MCF 10A (cell line): ENCODE data around the gene PNPLA1. TPM values are rescaled to one million over a fixed set of nuclear protein-coding genes. Genes with fewer than 3 reads are reported as not detected.

Experiments
- BruUV-seq: library from RNA; stranded (reverse); fragments of 400-500 nt; replicated peaks from 2 replicates; lab custom pipeline; 2021; lab: Mats Ljungman, UMichigan
- CTCF ChIA-PET: fragments of 300-600 bp; sonication (Branson Sonifier 250); formaldehyde crosslinking; extraction: SDS; loops from one replicate; lab custom pipeline; 2021; ENCODE audit warnings: antibody characterized with exemption, inconsistent platforms; lab: Yijun Ruan, JAX
- POLR2A ChIA-PET: fragments of 300-600, 350-650 bp; sonication (Branson Sonifier 250); formaldehyde crosslinking; extraction: SDS; loops from one replicate; lab custom pipeline; 2020; ENCODE audit warnings: antibody characterized with exemption, inconsistent platforms; lab: Yijun Ruan, JAX
- DNase-seq: peaks from one replicate; pipeline ENCODE4 v3.0.0-alpha.2; 2018; ENCODE audit not compliant: unreplicated experiment
- H3K27ac Mint-ChIP-seq: one replicate; pipeline ENCODE4 v1.8.0; 2022; ENCODE audit warnings: mild to moderate bottlenecking, low read depth, mixed read lengths; ENCODE audit not compliant: unreplicated experiment
- H3K27me3 Mint-ChIP-seq: one replicate; pipeline ENCODE4 v1.8.0; 2022; ENCODE audit warnings: mixed read lengths; ENCODE audit not compliant: insufficient read depth, unreplicated experiment
- H3K36me3 Mint-ChIP-seq: one replicate; pipeline ENCODE4 v1.8.0; 2022; ENCODE audit warnings: mild to moderate bottlenecking, moderate library complexity, mixed read lengths; ENCODE audit not compliant: insufficient read depth, unreplicated experiment
- H3K4me1 Mint-ChIP-seq: one replicate; pipeline ENCODE4 v1.8.0; 2022; ENCODE audit warnings: mixed read lengths; ENCODE audit not compliant: insufficient read depth, unreplicated experiment
- H3K4me3 Mint-ChIP-seq: one replicate; pipeline ENCODE4 v1.8.0; 2022; ENCODE audit warnings: mild to moderate bottlenecking, moderate library complexity, mixed read lengths; ENCODE audit not compliant: unreplicated experiment
- H3K9me3 Mint-ChIP-seq: one replicate; pipeline ENCODE4 v1.8.0; 2022; ENCODE audit warnings: mixed read lengths; ENCODE audit not compliant: unreplicated experiment
- CTCF ChIP-seq: fragments of 200-600 bp; IDR thresholded peaks from one replicate; pipeline ENCODE4 v1.8.0; 2022; ENCODE audit warnings: antibody characterized with exemption, mild to moderate bottlenecking; ENCODE audit not compliant: unreplicated experiment
- intact Hi-C: fragments of 100-400 bp; cut with micrococcal nuclease; formaldehyde crosslinking; loops from 2 replicates; pipeline ENCODE4 v1.14.1; 2022
- total RNA-seq: library from RNA; stranded (reverse); gene quantifications from 2 replicates; pipeline ENCODE4 v1.2.3, GENCODE V29; 2022

The PNPLA1 gene
- total RNA-seq, 1 experiment from 2014 or later, result not detected

GRCh38 chr6:36229223-36229622 lies 40.6 kb upstream of the PNPLA1 start:
- ChIA-PET POLR2A (no interaction called here), CTCF (no interaction called here)
- H3K36me3 Mint-ChIP-seq, result peaks cover 52% of the 10 kb centered on the region
- intact Hi-C loops, result no loop called here
- BruUV-seq, result no TSS peak
- no peak overlapping the region for H3K4me3 Mint-ChIP-seq
- no peak for DNase-seq
- no peak for TF ChIP-seq CTCF
- no peaks in the 10 kb centered on the region for H3K27me3 Mint-ChIP-seq
- H3K9me3 Mint-ChIP-seq, result no peaks in the 10 kb centered on the region
- H3K4me1 Mint-ChIP-seq, result peaks cover 5% of the 10 kb centered on the region
- no peak overlapping the region for H3K27ac Mint-ChIP-seq

DNA sequence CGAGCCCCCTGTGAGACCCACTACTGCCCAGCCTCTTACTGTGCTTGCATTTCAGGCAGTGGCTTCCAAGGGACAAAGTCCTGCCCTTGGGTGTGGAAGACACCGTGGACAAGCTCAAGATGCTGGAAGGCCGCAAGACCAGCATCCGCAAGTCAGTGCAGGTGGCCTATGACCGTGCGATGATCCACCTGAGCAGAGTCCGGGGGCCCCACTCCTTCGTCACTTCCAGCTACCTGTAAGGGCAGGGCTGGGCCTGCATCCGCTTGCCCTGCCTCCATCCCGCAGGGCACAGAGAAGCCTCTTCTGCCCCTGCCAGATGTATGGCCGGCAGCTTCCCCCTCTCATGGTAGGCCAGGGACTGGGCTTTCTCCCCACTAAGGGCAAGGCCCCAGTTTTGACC lies 39.5 kb upstream of the PNPLA1 start:
- H3K9me3 Mint-ChIP-seq, result no peaks in the 10 kb centered on the region
- peaks cover 40% of the 10 kb centered on the region for H3K36me3 Mint-ChIP-seq

GRCh38 chr6:36232172-36232571 lies 37.7 kb upstream of the PNPLA1 start:
- Mint-ChIP-seq H3K36me3 (peaks cover 28% of the 10 kb centered on the region), H3K4me1 (no peaks in the 10 kb centered on the region), H3K27ac (no peak overlapping the region), H3K27me3 (no peaks in the 10 kb centered on the region), H3K9me3 (no peaks in the 10 kb centered on the region), H3K4me3 (no peak overlapping the region)
- BruUV-seq, result TSS peak; percentile 64
- ChIA-PET POLR2A (no interaction called here), CTCF (no interaction called here)
- DNase-seq, result no peak
- TF ChIP-seq CTCF, result no peak
- intact Hi-C loops, result no loop called here

More for the DNA sequence above, 39.5 kb upstream of the PNPLA1 start:
- TF ChIP-seq CTCF, result no peak
- Mint-ChIP-seq H3K4me1 (no peaks in the 10 kb centered on the region), H3K4me3 (no peak overlapping the region), H3K27ac (no peak overlapping the region), H3K27me3 (no peaks in the 10 kb centered on the region)
- ChIA-PET POLR2A (no interaction called here), CTCF (no interaction called here)
- intact Hi-C loops, result no loop called here
- DNase-seq, result no peak
- no TSS peak for BruUV-seq

DNA sequence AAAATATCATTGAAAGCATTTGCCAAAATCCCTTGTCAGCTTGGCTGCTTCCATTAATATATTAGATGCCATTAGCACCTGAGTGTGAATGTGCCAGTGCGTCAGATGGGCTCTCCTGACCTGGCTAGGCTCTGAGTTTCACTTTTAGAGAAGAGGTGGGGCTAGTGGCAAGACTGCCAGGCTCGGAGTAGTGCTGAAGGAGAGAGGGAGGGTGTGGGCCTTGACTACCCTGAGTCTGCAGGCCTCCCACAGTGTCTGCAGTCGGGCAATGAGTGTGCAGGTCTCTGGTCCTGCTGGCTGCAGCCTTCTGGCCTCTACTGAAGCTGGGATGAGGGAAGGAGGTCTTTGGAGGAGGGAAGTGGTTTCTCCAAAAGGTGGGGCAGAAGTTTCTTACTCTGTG lies 34.6 kb upstream of the PNPLA1 start:
- intact Hi-C loops, result no loop called here
- Mint-ChIP-seq H3K27ac (no peak overlapping the region), H3K4me3 (no peak overlapping the region), H3K36me3 (peaks cover 25% of the 10 kb centered on the region), H3K27me3 (no peaks in the 10 kb centered on the region), H3K4me1 (no peaks in the 10 kb centered on the region), H3K9me3 (no peaks in the 10 kb centered on the region)
- no peak for DNase-seq
- no TSS peak for BruUV-seq
- no peak for TF ChIP-seq CTCF
- POLR2A ChIA-PET, result no interaction called here
- CTCF ChIA-PET, result no interaction called here
